AG10803 (cell line): ENCODE results near the gene RPS19BP1.
A peak's percentile ranks its signal among the peaks of the same experiment; 100 is the strongest.

Experiments
- DNase-seq: peaks from one replicate; pipeline ENCODE4 v3.0.0; 2010; ENCODE audit warnings: low read depth
- H3K4me3 ChIP-seq: 2 replicates; pipeline ENCODE4 v1.5.1; 2011; ENCODE audit warnings: mild to moderate bottlenecking, low read length, control low read depth
- CTCF ChIP-seq: conservative IDR thresholded peaks from 2 replicates; pipeline ENCODE4 v1.5.1; 2011; ENCODE audit warnings: mild to moderate bottlenecking, low read length, control low read depth, inconsistent platforms

The RPS19BP1 gene

DNA sequence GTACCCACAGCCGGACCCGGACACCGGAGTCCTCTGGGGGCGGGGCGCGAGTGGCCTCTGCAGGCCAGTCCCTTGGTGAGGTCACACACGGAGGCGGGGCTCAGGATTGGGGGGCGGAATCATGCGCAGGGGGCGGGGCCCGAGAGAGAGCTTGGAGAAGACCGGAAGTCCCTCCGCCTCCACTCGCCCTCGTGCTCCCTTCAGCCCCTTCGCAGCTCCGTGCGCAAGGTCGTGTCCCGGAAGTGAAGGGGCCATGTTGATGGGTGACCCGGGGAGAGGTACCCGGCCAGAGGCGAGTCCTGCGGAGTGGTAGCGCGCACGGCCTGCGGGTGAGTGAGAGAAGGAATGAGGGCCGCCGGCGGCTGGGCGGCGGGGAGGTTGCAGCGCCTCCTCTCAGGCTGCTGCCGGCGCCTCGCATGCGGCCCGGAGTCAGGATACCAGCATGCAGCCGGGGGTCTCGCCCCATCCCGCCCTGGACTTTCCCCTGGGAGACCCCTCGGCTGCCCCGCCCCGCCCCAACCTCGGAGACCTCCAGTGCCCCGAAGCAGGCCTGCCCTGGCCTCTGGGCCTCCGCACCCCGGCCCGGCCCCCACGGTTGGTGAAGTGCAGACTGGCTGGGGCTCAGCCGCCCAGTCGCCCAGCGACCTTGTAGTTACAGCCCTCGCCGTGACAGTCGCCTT is 30.3 kb downstream of the RPS19BP1 start, which contains the start of gene MIEF1:
Gene MIEF1 (plus strand): TSS at position 182 of the 680 bp plus-strand sequence. CDS start 9,005 bp downstream, outside the sequence.
- DNase-seq: peak; percentile 96
- TF ChIP-seq CTCF: no peak
- peak within 1 kb of the TSS; percentile 86 for H3K4me3 ChIP-seq

- TF ChIP-seq CTCF: no peak
Measured at GRCh38 chr22:39501644-39502108, 30.9 kb downstream of the RPS19BP1 start.

GRCh38 chr22:39500101-39500500 is 32.4 kb downstream of the RPS19BP1 start:
- no peak for TF ChIP-seq CTCF
- no peak for DNase-seq
- H3K4me3 ChIP-seq: no peak overlapping the region

More at GRCh38 chr22:39501644-39502108, 30.9 kb downstream of the RPS19BP1 start:
- peak overlapping the region; percentile 86 for H3K4me3 ChIP-seq
- DNase-seq: no peak

GRCh38 chr22:39498802-39499201 is 33.7 kb downstream of the RPS19BP1 start:
- no peak for TF ChIP-seq CTCF
- no peak overlapping the region for H3K4me3 ChIP-seq
- no peak for DNase-seq

- no peak for DNase-seq
- no peak for TF ChIP-seq CTCF
Measured at GRCh38 chr22:39498368-39498767, 34.2 kb downstream of the RPS19BP1 start.

GRCh38 chr22:39497429-39497828 is 35.1 kb downstream of the RPS19BP1 start:
- TF ChIP-seq CTCF: no peak
- DNase-seq: no peak
- no peak overlapping the region for H3K4me3 ChIP-seq

More at GRCh38 chr22:39498368-39498767, 34.2 kb downstream of the RPS19BP1 start:
- no peak overlapping the region for H3K4me3 ChIP-seq
